Ovary (tissue), 3 donors: Measurements from ENCODE around the gene AKAP7.

Experiments
- POLR2A ChIP-seq: fragments of 450-650 bp; IDR thresholded peaks from one replicate; pipeline ENCODE4 v1.6.1; 2017; ENCODE audit warnings: antibody characterized with exemption, mild to moderate bottlenecking, moderate library complexity
- TF ChIP-seq, protein P1 (sequence below), 3 donors: fragments of 450-650 bp in 2 of 3; fragments of 200-600 bp in 1 of 3; IDR thresholded peaks; one replicate each; pipeline versions ENCODE4 v1.5.1 to v1.8.0; 2016 to 2022; ENCODE audit warnings: antibody characterized with exemption in 3 of 3, mild to moderate bottlenecking in 1 of 3
- donor health status: DM: no; HTN: no; CAD: no.

DNA sequence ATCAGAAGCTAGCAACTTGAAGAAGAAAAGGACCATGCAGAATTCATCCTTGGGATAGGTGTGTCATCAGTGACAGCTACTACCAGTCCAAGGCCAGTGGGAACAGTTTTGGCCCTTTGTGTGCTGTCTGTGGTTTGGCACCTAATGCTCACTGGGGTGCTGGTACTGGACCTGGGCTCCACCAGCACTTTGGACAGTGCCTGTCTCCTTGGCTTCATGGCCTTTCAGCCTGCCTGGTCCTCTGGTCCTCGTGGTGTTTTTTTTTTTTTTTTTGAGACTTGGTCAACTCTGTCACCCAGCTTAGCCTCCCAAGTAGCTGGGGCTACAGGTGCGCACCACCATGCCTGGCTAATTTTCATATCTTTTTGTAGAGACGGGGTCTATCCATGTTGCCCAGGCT lies 56.3 kb downstream of the AKAP7 start:
- TF ChIP-seq, protein P1, sequence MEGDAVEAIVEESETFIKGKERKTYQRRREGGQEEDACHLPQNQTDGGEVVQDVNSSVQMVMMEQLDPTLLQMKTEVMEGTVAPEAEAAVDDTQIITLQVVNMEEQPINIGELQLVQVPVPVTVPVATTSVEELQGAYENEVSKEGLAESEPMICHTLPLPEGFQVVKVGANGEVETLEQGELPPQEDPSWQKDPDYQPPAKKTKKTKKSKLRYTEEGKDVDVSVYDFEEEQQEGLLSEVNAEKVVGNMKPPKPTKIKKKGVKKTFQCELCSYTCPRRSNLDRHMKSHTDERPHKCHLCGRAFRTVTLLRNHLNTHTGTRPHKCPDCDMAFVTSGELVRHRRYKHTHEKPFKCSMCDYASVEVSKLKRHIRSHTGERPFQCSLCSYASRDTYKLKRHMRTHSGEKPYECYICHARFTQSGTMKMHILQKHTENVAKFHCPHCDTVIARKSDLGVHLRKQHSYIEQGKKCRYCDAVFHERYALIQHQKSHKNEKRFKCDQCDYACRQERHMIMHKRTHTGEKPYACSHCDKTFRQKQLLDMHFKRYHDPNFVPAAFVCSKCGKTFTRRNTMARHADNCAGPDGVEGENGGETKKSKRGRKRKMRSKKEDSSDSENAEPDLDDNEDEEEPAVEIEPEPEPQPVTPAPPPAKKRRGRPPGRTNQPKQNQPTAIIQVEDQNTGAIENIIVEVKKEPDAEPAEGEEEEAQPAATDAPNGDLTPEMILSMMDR (IDR thresholded peaks at IDR 0.05): no peak
- TF ChIP-seq POLR2A: no peak
